HepG2 (cell line): ENCODE data around the gene NUP155. TPM values are rescaled to one million over a fixed set of nuclear protein-coding genes. Genes with fewer than 3 reads are reported as not detected.
"Not testable (repeated sequence)": the region's sequence is repeated elsewhere in the genome, so short reads cannot be mapped to it uniquely, and the experiment has no call there.

Experiments used
- ARNTL ChIP-seq: sonication (generic); formaldehyde crosslinking; IDR thresholded peaks from 2 replicates; pipeline ENCODE4 v1.4.0; 2020; ENCODE audit warnings: mild to moderate bottlenecking, missing genetic modification reagents
- MXD4 ChIP-seq: IDR thresholded peaks from 2 replicates; pipeline ENCODE4 v1.6.1; 2016; ENCODE audit warnings: mild to moderate bottlenecking, missing biosample characterization, missing genetic modification reagents
- SALL2 ChIP-seq: sonication (generic); formaldehyde crosslinking; IDR thresholded peaks from 2 replicates; pipeline ENCODE4 v1.8.1; 2023; ENCODE audit warnings: mild to moderate bottlenecking, missing genetic modification reagents, inconsistent platforms
- SIX4 ChIP-seq: sonication (generic); formaldehyde crosslinking; IDR thresholded peaks from 2 replicates; pipeline ENCODE4 v1.4.0; 2020; ENCODE audit warnings: missing genetic modification reagents
- THAP11 ChIP-seq: IDR thresholded peaks from 2 replicates; pipeline ENCODE4 v1.6.1; 2016; ENCODE audit warnings: missing biosample characterization, missing genetic modification reagents
- YEATS4 ChIP-seq: sonication (generic); formaldehyde crosslinking; IDR thresholded peaks from 2 replicates; pipeline ENCODE4 v1.4.0; 2020; ENCODE audit warnings: missing genetic modification reagents, borderline replicate concordance
- ZNF264 ChIP-seq: sonication (generic); formaldehyde crosslinking; IDR thresholded peaks from 2 replicates; pipeline ENCODE4 v1.4.0; 2020; ENCODE audit warnings: missing genetic modification reagents
- ZNF350 ChIP-seq: sonication (generic); formaldehyde crosslinking; IDR thresholded peaks from 2 replicates; pipeline ENCODE4 v1.4.0; 2020; ENCODE audit warnings: mild to moderate bottlenecking, low read depth, missing genetic modification reagents, borderline replicate concordance
- polyA plus RNA-seq, 8 experiments: library from polyadenylated mRNA; depleted of rRNA in 3 of 8; stranded (reverse) in 7 of 8; unstranded in 1 of 8; fragments of >200 nt; fragmentation: Illumina TruSeq in 4 of 8; extraction: Trizol in 4 of 8; gene quantifications; 2 replicates each; pipeline versions ENCODE4 v1.2.1 to v1.2.3, GENCODE V29; 2011 to 2016; ENCODE audit warnings: low read depth in 4 of 8, missing spikeins in 1 of 8, mixed read lengths in 1 of 8; ENCODE audit not compliant: insufficient read depth in 1 of 8
- total RNA-seq, 5 experiments: library from RNA; depleted of rRNA; stranded (reverse); fragments of >200 nt; fragmentation: Illumina TruSeq; extraction: Trizol; gene quantifications; 2 replicates each; pipeline ENCODE4 v1.2.3, GENCODE V29; 2016; ENCODE audit warnings: low read depth in 1 of 5
- TF ChIP-seq, protein P1 (sequence below): IDR thresholded peaks from 2 replicates; pipeline ENCODE4 v1.6.1; 2016; ENCODE audit warnings: mild to moderate bottlenecking, missing biosample characterization, missing genetic modification reagents
- TF ChIP-seq, protein P2 (sequence below), 2 experiments: sonication (generic) in 1 of 2; formaldehyde crosslinking in 1 of 2; IDR thresholded peaks; 2 replicates each; pipeline versions ENCODE4 v1.4.0 to v1.6.1; 2016 to 2020; ENCODE audit warnings: borderline replicate concordance in 1 of 2, low read depth in 1 of 2, mild to moderate bottlenecking in 1 of 2, missing genetic modification reagents in 1 of 2
- TF ChIP-seq, protein P3 (sequence below): sonication (generic); IDR thresholded peaks from 2 replicates; pipeline ENCODE4 v1.6.1; 2016; ENCODE audit warnings: low read depth, borderline replicate concordance
- TF ChIP-seq, protein P4 (sequence below), 2 experiments: sonication (generic) in 1 of 2; formaldehyde crosslinking in 1 of 2; IDR thresholded peaks; 2 replicates each; pipeline versions ENCODE4 v1.6.1 to v1.9.0; 2014 to 2022; ENCODE audit warnings: antibody characterized with exemption in 1 of 2, borderline replicate concordance in 1 of 2, inconsistent platforms in 1 of 2, low read depth in 1 of 2, missing genetic modification reagents in 1 of 2

Gene NUP155
- total and polyA plus RNA-seq, 2 of the 13 experiments (the other 11 are each of a cell fraction or from before 2014, with no cell fraction given) = 13.0 to 57.4 TPM

DNA sequence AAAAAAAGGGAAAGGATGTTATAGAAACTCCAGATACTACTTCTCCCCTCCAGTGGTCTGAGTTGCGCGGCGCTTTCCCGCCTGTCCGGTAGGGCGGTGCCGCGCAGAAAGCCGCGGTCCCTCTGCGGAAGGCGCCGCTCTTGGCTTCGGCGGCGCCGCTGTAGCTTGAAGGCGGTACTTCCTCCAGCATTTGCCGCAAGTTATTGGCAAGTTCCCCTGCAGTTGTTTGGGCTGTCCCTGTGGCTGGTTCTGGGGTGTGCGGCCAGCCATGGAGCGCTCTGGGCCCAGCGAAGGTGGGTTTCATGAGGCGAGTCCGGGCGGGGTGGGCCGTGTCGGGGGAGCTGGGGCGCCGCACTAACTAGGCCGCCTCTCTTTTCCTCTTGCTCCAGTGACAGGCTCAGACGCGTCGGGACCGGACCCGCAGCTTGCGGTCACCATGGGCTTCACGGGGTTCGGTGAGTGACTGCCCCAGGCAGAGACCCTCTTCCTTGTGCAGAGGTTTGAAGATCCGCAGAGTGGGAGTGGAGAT, 8.3 kb upstream of the NUP155 start, which contains the start of gene WDR70 (continued):
- TF ChIP-seq, protein P1, sequence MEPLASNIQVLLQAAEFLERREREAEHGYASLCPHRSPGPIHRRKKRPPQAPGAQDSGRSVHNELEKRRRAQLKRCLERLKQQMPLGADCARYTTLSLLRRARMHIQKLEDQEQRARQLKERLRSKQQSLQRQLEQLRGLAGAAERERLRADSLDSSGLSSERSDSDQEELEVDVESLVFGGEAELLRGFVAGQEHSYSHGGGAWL = peak; percentile 71; the same call in 1 of the 2 replicates
- TF ChIP-seq, protein P2, sequence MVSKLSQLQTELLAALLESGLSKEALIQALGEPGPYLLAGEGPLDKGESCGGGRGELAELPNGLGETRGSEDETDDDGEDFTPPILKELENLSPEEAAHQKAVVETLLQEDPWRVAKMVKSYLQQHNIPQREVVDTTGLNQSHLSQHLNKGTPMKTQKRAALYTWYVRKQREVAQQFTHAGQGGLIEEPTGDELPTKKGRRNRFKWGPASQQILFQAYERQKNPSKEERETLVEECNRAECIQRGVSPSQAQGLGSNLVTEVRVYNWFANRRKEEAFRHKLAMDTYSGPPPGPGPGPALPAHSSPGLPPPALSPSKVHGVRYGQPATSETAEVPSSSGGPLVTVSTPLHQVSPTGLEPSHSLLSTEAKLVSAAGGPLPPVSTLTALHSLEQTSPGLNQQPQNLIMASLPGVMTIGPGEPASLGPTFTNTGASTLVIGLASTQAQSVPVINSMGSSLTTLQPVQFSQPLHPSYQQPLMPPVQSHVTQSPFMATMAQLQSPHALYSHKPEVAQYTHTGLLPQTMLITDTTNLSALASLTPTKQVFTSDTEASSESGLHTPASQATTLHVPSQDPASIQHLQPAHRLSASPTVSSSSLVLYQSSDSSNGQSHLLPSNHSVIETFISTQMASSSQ (IDR thresholded peaks at IDR 0.05; ENCODE audit: low read depth) = not testable (repeated sequence)
- TF ChIP-seq, protein P2 (CRISPR knock-in tag; IDR thresholded peaks at IDR 0.05; ENCODE audit: borderline replicate concordance) = 0 out of 2 replicates have a peak, but pooled peaks have one; percentile 54
- peak; percentile 94 for TF ChIP-seq THAP11 (CRISPR knock-in tag)
- peak; percentile 97 for TF ChIP-seq SALL2 (CRISPR knock-in tag)
- 0 out of 2 replicates have a peak, but pooled peaks have one; percentile 27 for TF ChIP-seq SIX4 (CRISPR knock-in tag)
- TF ChIP-seq YEATS4 (CRISPR knock-in tag) = peak; percentile 81
- TF ChIP-seq MXD4 (CRISPR knock-in tag) = peak; percentile 77
- TF ChIP-seq ZNF350 (CRISPR knock-in tag) = peak; percentile 80; the same call in 1 of the 2 replicates
- 0 out of 2 replicates have a peak, but pooled peaks have one; percentile 27 for TF ChIP-seq ZNF264 (CRISPR knock-in tag)
- TF ChIP-seq, protein P3, sequence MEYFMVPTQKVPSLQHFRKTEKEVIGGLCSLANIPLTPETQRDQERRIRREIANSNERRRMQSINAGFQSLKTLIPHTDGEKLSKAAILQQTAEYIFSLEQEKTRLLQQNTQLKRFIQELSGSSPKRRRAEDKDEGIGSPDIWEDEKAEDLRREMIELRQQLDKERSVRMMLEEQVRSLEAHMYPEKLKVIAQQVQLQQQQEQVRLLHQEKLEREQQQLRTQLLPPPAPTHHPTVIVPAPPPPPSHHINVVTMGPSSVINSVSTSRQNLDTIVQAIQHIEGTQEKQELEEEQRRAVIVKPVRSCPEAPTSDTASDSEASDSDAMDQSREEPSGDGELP = peak; percentile 29; the same call in 1 of the 2 replicates
- TF ChIP-seq, protein P4, sequence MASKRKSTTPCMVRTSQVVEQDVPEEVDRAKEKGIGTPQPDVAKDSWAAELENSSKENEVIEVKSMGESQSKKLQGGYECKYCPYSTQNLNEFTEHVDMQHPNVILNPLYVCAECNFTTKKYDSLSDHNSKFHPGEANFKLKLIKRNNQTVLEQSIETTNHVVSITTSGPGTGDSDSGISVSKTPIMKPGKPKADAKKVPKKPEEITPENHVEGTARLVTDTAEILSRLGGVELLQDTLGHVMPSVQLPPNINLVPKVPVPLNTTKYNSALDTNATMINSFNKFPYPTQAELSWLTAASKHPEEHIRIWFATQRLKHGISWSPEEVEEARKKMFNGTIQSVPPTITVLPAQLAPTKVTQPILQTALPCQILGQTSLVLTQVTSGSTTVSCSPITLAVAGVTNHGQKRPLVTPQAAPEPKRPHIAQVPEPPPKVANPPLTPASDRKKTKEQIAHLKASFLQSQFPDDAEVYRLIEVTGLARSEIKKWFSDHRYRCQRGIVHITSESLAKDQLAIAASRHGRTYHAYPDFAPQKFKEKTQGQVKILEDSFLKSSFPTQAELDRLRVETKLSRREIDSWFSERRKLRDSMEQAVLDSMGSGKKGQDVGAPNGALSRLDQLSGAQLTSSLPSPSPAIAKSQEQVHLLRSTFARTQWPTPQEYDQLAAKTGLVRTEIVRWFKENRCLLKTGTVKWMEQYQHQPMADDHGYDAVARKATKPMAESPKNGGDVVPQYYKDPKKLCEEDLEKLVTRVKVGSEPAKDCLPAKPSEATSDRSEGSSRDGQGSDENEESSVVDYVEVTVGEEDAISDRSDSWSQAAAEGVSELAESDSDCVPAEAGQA (IDR thresholded peaks at IDR 0.05; ENCODE audit: low read depth) = peak; percentile 80
- TF ChIP-seq, protein P4 (CRISPR knock-in tag; IDR thresholded peaks at IDR 0.05; ENCODE audit: borderline replicate concordance) = peak; percentile 65; the same call in 1 of the 2 replicates
- TF ChIP-seq ARNTL = 0 out of 2 replicates have a peak, but pooled peaks have one; percentile 38
- TF ChIP-seq, all 625 proteins: peak for 222; not testable (repeated sequence) for 403
